Activated T-cell treated with anti-CD3 and anti-CD28 coated beads for 1 hour (primary cell): ENCODE data around the gene NME9.
"Not testable (repeated sequence)": the region's sequence is repeated elsewhere in the genome, so short reads cannot be mapped to it uniquely, and the experiment has no call there.

Experiments used
- DNase-seq: peaks from one replicate; pipeline ENCODE4 v3.0.0-alpha.2; 2020; ENCODE audit warnings: low read depth

The NME9 gene

GRCh38 chr3:138329127-138329983 lies at the start of gene NME9:
TSS of gene NME9 (minus strand) at chr3:138329851. CDS start at chr3:138329335, 516 bp downstream.
- DNase-seq = peak; percentile 85

GRCh38 chr3:138378990-138379389 lies 49.3 kb upstream of the NME9 start:
- no peak for DNase-seq

GRCh38 chr3:138378331-138378730 lies 48.7 kb upstream of the NME9 start:
- no peak for DNase-seq

- DNase-seq = no peak
Measured at GRCh38 chr3:138377804-138378203, 48.2 kb upstream of the NME9 start.

- DNase-seq = not testable (repeated sequence)
Measured at GRCh38 chr3:138377212-138377611, 47.6 kb upstream of the NME9 start.

- no peak for DNase-seq
Measured at GRCh38 chr3:138376663-138377062, 47.0 kb upstream of the NME9 start.

GRCh38 chr3:138375447-138375846 lies 45.8 kb upstream of the NME9 start:
- no peak for DNase-seq

GRCh38 chr3:138374573-138375134 lies 45.0 kb upstream of the NME9 start:
- DNase-seq = no peak

GRCh38 chr3:138373736-138374094 lies 44.1 kb upstream of the NME9 start:
- no peak for DNase-seq

- DNase-seq = no peak
Measured at GRCh38 chr3:138373087-138373735, 43.6 kb upstream of the NME9 start.

- DNase-seq = no peak
Measured at GRCh38 chr3:138371070-138371965, 41.7 kb upstream of the NME9 start.

- DNase-seq = no peak
Measured at GRCh38 chr3:138370321-138370720, 40.7 kb upstream of the NME9 start.

GRCh38 chr3:138369151-138369900 lies 39.7 kb upstream of the NME9 start:
- DNase-seq = no peak

GRCh38 chr3:138367911-138368310 lies 38.3 kb upstream of the NME9 start:
- DNase-seq = no peak

GRCh38 chr3:138367326-138367850 lies 37.7 kb upstream of the NME9 start:
- no peak for DNase-seq

GRCh38 chr3:138366006-138366759 lies 36.5 kb upstream of the NME9 start:
- no peak for DNase-seq

- DNase-seq = no peak
Measured at GRCh38 chr3:138365253-138365555, 35.6 kb upstream of the NME9 start.

- no peak for DNase-seq
Measured at GRCh38 chr3:138364356-138365252, 35.0 kb upstream of the NME9 start.

- DNase-seq = no peak
Measured at GRCh38 chr3:138363322-138363721, 33.7 kb upstream of the NME9 start.

GRCh38 chr3:138362538-138362937 lies 32.9 kb upstream of the NME9 start:
- DNase-seq = no peak
